Femur (tissue), 1 donor: ENCODE results near the gene WDR90.
"Not testable (repeated sequence)": the region's sequence is repeated elsewhere in the genome, so short reads cannot be mapped to it uniquely, and the experiment has no call there.

Source experiments
- DNase-seq: peaks from one replicate; pipeline ENCODE4 v3.0.0-alpha.2; 2017

WDR90 gene

GRCh38 chr16:710500-711075, 61.4 kb downstream of the WDR90 start:
- no peak for DNase-seq

- no peak for DNase-seq
Observed at GRCh38 chr16:711084-711483, 61.9 kb downstream of the WDR90 start.

DNA sequence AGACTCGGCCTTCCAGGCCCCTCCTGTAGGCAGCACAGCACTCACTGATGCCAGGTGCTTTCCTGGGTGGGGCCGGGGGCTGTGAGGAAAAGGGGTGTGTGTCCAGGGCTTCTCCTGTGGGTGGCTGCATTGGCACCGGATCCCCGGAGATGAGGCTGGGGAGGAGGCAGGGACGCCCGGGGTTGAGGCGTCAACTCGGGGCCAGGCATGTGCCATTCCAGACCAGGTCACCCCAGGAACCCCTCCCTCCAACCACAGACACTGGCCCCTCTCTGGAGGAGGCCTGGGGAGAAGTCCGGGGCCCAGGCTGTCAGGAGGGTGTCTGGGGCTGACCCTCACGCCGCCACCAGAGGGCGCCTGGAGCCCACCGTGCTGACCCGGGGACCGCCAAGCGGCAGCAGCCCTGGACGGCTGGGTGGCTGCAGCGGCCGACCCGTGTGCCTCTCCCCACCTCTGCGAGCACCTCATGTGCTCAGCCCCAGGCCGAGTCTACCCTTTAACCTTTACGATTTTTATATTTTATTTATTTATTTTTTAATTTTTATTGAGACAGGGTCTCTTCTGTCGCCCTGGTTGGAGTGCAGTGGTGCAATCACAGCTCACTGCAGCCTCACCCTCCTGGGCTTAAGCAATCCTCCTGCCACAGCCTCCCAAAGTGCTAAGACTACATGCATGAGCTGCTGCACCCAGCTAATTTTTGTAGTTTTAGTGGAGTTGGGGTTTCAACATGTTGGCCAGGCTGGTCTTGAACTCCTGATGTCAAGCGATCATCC, 62.6 kb downstream of the WDR90 start:
- peak; percentile 83 for DNase-seq

- not testable (repeated sequence) for DNase-seq
Observed at GRCh38 chr16:712740-713250, 63.6 kb downstream of the WDR90 start.

- no peak for DNase-seq
Observed at GRCh38 chr16:714079-714478, 64.9 kb downstream of the WDR90 start.

DNA sequence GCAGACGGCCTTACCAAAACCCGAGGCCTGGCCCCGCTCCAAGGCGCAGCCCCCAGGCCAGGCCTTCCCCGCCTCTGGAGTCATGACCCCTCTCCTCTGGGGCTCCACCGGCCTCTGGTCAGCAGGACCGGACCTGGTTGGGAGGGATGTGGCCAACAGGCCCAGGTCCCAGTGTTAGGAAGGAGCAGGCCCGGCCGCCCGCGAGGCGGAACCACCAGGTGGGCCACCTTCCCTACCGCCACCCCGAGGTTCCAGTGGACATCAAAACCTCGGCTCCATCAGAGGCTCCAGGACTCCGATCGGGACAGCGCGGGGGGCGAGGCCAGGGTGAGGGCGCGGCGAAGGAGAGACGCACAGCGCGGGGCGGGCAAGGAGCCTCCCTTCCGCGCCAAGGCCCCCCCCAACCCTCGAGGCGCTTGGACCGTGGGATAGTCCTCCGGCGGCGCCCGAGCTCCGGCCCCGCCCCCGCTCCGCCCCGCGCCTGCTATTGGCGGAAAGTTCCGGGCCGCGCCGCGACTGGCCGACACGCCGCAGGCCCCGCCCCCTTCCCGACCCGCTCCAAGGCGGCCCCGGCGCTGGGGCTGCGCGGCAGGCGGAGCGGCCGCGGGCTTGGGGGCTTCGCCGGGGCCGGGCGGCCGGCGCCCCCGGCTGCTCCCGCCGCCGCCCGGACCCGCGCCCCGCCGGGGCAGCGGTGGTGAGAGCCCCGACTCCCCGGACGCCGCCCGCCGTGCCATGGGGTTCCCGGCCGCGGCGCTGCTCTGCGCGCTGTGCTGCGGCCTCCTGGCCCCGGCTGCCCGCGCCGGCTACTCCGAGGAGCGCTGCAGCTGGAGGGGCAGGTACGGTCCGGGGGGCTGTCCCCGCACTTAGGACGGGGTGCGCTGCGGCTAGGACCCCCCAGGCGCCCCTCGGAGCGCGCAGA, 65.7 kb downstream of the WDR90 start, which contains the start of gene METRN:
METRN (plus strand) TSS at position 561 of the 919 bp plus-strand sequence; CDS start at position 733, 172 bp downstream.
- DNase-seq, result peak; percentile 94

DNA sequence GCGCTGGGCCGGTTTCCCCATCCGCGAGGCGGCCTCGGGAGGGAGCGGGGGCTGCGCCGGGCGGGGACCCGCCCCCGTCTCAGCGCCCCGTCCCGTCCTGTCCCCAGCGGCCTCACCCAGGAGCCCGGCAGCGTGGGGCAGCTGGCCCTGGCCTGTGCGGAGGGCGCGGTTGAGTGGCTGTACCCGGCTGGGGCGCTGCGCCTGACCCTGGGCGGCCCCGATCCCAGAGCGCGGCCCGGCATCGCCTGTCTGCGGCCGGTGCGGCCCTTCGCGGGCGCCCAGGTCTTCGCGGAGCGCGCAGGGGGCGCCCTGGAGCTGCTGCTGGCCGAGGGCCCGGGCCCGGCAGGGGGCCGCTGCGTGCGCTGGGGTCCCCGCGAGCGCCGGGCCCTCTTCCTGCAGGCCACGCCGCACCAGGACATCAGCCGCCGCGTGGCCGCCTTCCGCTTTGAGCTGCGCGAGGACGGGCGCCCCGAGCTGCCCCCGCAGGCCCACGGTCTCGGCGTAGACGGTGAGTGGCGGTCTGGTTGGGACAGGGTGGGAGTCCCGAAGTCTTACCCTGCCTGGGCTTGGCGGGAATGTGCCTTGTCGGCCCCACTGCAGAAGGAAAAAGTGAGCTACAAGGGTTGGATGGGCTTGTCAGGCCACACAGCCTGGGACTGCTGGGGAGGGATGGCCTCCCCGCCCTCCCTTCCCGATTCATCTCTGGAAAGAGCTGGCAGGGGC, 66.5 kb downstream of the WDR90 start:
- DNase-seq, result no peak

GRCh38 chr16:716200-716568, 67.0 kb downstream of the WDR90 start:
- peak; percentile 68 for DNase-seq

DNA sequence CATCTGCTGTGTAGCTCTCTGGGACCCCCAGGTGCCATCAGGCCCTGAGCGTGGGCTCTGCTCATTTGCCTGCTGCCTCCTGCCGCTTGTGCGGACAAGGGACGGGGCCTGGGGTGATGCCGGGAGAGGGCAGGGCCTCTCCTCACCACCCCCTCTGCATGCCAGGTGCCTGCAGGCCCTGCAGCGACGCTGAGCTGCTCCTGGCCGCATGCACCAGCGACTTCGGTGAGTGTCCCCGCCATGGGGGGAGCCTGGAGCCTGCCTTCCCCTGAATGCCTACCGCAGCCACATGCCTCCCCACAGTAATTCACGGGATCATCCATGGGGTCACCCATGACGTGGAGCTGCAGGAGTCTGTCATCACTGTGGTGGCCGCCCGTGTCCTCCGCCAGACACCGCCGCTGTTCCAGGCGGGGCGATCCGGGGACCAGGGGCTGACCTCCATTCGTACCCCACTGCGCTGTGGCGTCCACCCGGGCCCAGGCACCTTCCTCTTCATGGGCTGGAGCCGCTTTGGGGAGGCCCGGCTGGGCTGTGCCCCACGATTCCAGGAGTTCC, 67.7 kb downstream of the WDR90 start:
- DNase-seq, result no peak
